Activated naive CD8-positive, alpha-beta T cell treated with anti-CD3 and anti-CD28 coated beads for 36 hours (primary cell): ENCODE results near the gene THRA. TPM values are rescaled to one million over a fixed set of nuclear protein-coding genes. Genes with fewer than 3 reads are reported as not detected.
A peak's percentile ranks its signal among the peaks of the same experiment; 100 is the strongest.

ENCODE experiments used
- DNase-seq: peaks from one replicate; pipeline ENCODE4 v3.0.0; 2021
- H3K27ac Mint-ChIP-seq: one replicate; pipeline ENCODE4 v1.8.0; 2022; ENCODE audit warnings: mild to moderate bottlenecking, moderate library complexity, mixed read lengths
- H3K27me3 Mint-ChIP-seq: one replicate; pipeline ENCODE4 v1.8.0; 2022; ENCODE audit warnings: mild to moderate bottlenecking, mixed read lengths
- H3K36me3 Mint-ChIP-seq: one replicate; pipeline ENCODE4 v1.8.0; 2021; ENCODE audit warnings: mild to moderate bottlenecking, mixed read lengths
- H3K4me1 Mint-ChIP-seq: one replicate; pipeline ENCODE4 v1.8.0; 2021; ENCODE audit warnings: mixed read lengths
- H3K4me3 Mint-ChIP-seq: one replicate; pipeline ENCODE4 v1.8.0; 2022; ENCODE audit warnings: mild to moderate bottlenecking, moderate library complexity, mixed read lengths
- H3K9me3 Mint-ChIP-seq: one replicate; pipeline ENCODE4 v1.8.0; 2022; ENCODE audit warnings: mixed read lengths
- total RNA-seq, 2 experiments: library from RNA; stranded (reverse); gene quantifications; one replicate each; pipeline ENCODE4 v1.2.3, GENCODE V29; 2021

The THRA gene
- total RNA-seq, 2 experiments from 2014 or later: 11.4 to 12.1 TPM

GRCh38 chr17:40095351-40095943 is 32.7 kb downstream of the THRA start:
- peak overlapping the region; percentile 90 for H3K27ac Mint-ChIP-seq
- H3K4me3 Mint-ChIP-seq: peak overlapping the region; percentile 54
- peaks cover 56% of the 10 kb centered on the region for H3K4me1 Mint-ChIP-seq
- no peaks in the 10 kb centered on the region for H3K27me3 Mint-ChIP-seq
- H3K9me3 Mint-ChIP-seq: no peaks in the 10 kb centered on the region
- H3K36me3 Mint-ChIP-seq: peaks cover 37% of the 10 kb centered on the region
- DNase-seq: no peak

- peak overlapping the region; percentile 54 for H3K4me3 Mint-ChIP-seq
- peaks cover 37% of the 10 kb centered on the region for H3K36me3 Mint-ChIP-seq
- peak overlapping the region; percentile 90 for H3K27ac Mint-ChIP-seq
- H3K9me3 Mint-ChIP-seq: no peaks in the 10 kb centered on the region
- peak; percentile 85 for DNase-seq
- no peaks in the 10 kb centered on the region for H3K27me3 Mint-ChIP-seq
- H3K4me1 Mint-ChIP-seq: peaks cover 62% of the 10 kb centered on the region
These were observed 33.4 kb downstream of the THRA start for GRCh38 chr17:40095944-40096791.

GRCh38 chr17:40097087-40097486 is 34.3 kb downstream of the THRA start:
- no peak for DNase-seq
- H3K9me3 Mint-ChIP-seq: no peaks in the 10 kb centered on the region
- H3K4me1 Mint-ChIP-seq: peaks cover 71% of the 10 kb centered on the region
- H3K36me3 Mint-ChIP-seq: peaks cover 37% of the 10 kb centered on the region
- peak overlapping the region; percentile 54 for H3K4me3 Mint-ChIP-seq
- H3K27me3 Mint-ChIP-seq: no peaks in the 10 kb centered on the region
- H3K27ac Mint-ChIP-seq: peak overlapping the region; percentile 90

- Mint-ChIP-seq H3K9me3 (no peaks in the 10 kb centered on the region), H3K4me3 (peak overlapping the region; percentile 94), H3K36me3 (peaks cover 37% of the 10 kb centered on the region), H3K27me3 (no peaks in the 10 kb centered on the region), H3K4me1 (peaks cover 72% of the 10 kb centered on the region), H3K27ac (peak overlapping the region; percentile 90)
- no peak for DNase-seq
These were observed 35.4 kb downstream of the THRA start for GRCh38 chr17:40097931-40098845.

GRCh38 chr17:40098846-40099618 is 36.3 kb downstream of the THRA start:
- no peaks in the 10 kb centered on the region for H3K27me3 Mint-ChIP-seq

GRCh38 chr17:40099619-40100418 is 37.1 kb downstream of the THRA start:
- H3K9me3 Mint-ChIP-seq: no peaks in the 10 kb centered on the region
- DNase-seq: no peak

More at GRCh38 chr17:40098846-40099618, 36.3 kb downstream of the THRA start:
- peak overlapping the region; percentile 90 for H3K27ac Mint-ChIP-seq
- no peaks in the 10 kb centered on the region for H3K9me3 Mint-ChIP-seq
- H3K36me3 Mint-ChIP-seq: peaks cover 37% of the 10 kb centered on the region
- peak; percentile 98 for DNase-seq
- peaks cover 77% of the 10 kb centered on the region for H3K4me1 Mint-ChIP-seq
- peak overlapping the region; percentile 94 for H3K4me3 Mint-ChIP-seq

GRCh38 chr17:40100419-40100668 is 37.6 kb downstream of the THRA start, which contains the start of gene NR1D1:
TSS of gene NR1D1 (minus strand) at chr17:40100589. CDS start at chr17:40100094, 495 bp downstream.
- Mint-ChIP-seq H3K27me3 (no peaks in the 10 kb centered on the region), H3K9me3 (no peaks in the 10 kb centered on the region), H3K4me3 (peak within 1 kb of the TSS; percentile 94), H3K36me3 (peaks cover 34% of the 10 kb centered on the region), H3K4me1 (peaks cover 84% of the 10 kb centered on the region), H3K27ac (peak within 1 kb of the TSS; percentile 90)
- no peak for DNase-seq

More at GRCh38 chr17:40099619-40100418, 37.1 kb downstream of the THRA start:
- peaks cover 83% of the 10 kb centered on the region for H3K4me1 Mint-ChIP-seq
- H3K4me3 Mint-ChIP-seq: peak overlapping the region; percentile 94
- H3K27me3 Mint-ChIP-seq: no peaks in the 10 kb centered on the region
- peak overlapping the region; percentile 90 for H3K27ac Mint-ChIP-seq
- peaks cover 37% of the 10 kb centered on the region for H3K36me3 Mint-ChIP-seq

- Mint-ChIP-seq H3K27me3 (no peaks in the 10 kb centered on the region), H3K9me3 (no peaks in the 10 kb centered on the region)
These were observed 38.1 kb downstream of the THRA start for GRCh38 chr17:40100669-40101366.

GRCh38 chr17:40101367-40102210 is 38.8 kb downstream of the THRA start:
- Mint-ChIP-seq H3K4me1 (peaks cover 85% of the 10 kb centered on the region), H3K4me3 (peak overlapping the region; percentile 94), H3K36me3 (peaks cover 23% of the 10 kb centered on the region), H3K27me3 (no peaks in the 10 kb centered on the region), H3K9me3 (no peaks in the 10 kb centered on the region), H3K27ac (peak overlapping the region; percentile 90)
- DNase-seq: no peak

More at GRCh38 chr17:40100669-40101366, 38.1 kb downstream of the THRA start:
- peaks cover 84% of the 10 kb centered on the region for H3K4me1 Mint-ChIP-seq
- DNase-seq: peak; percentile 92
- H3K36me3 Mint-ChIP-seq: peaks cover 29% of the 10 kb centered on the region
- peak overlapping the region; percentile 90 for H3K27ac Mint-ChIP-seq
- H3K4me3 Mint-ChIP-seq: peak overlapping the region; percentile 94

- Mint-ChIP-seq H3K4me1 (peaks cover 85% of the 10 kb centered on the region), H3K27ac (no peak overlapping the region), H3K36me3 (peaks cover 8% of the 10 kb centered on the region), H3K27me3 (no peaks in the 10 kb centered on the region), H3K4me3 (no peak overlapping the region), H3K9me3 (no peaks in the 10 kb centered on the region)
- no peak for DNase-seq
These were observed 40.4 kb downstream of the THRA start for GRCh38 chr17:40103071-40103661.

- Mint-ChIP-seq H3K9me3 (no peaks in the 10 kb centered on the region), H3K4me3 (no peak overlapping the region), H3K4me1 (peaks cover 84% of the 10 kb centered on the region), H3K27me3 (no peaks in the 10 kb centered on the region), H3K36me3 (peaks cover 3% of the 10 kb centered on the region), H3K27ac (peak overlapping the region; percentile 64)
- DNase-seq: no peak
These were observed 40.9 kb downstream of the THRA start for GRCh38 chr17:40103688-40104087.
